ENCODE data around the gene GTF3C2.

GTF3C2 gene

GRCh38 chr2:27356382-27357181 is at the start of gene GTF3C2:
GTF3C2 (minus strand) TSS chr2:27356764; CDS start chr2:27343554, 13,210 bp downstream.
- DNase-seq (ENCODE audit: low spot score) = peak; percentile 97

GRCh38 chr2:27400348-27401135 is 44.0 kb upstream of the GTF3C2 start:
- DNase-seq (ENCODE audit: low spot score) = no peak

GRCh38 chr2:27398962-27399361 is 42.4 kb upstream of the GTF3C2 start:
- DNase-seq (ENCODE audit: low spot score) = no peak

DNA sequence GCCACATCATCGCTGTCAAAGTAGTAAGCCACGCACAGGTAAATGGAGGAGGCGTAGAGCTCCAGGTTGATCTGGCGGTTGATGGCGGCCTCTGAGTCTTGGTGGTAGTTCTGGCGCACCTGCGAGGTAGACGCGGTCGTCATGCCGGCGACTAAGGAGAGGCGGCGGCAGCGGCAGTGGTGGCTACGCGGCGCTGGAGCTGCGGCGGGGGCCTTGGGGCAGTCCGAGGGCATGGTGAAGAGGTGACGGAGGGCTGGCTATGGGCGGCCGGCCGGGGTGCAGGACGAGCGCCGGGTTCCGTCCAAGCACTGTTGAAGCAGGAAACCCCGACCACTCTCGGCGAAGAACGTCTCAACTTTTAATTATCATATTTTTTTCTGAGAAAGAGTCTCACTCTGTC is 36.7 kb upstream of the GTF3C2 start:
- DNase-seq (ENCODE audit: low spot score) = no peak

GRCh38 chr2:27390822-27391679 is 34.5 kb upstream of the GTF3C2 start:
- DNase-seq (ENCODE audit: low spot score) = no peak

DNA sequence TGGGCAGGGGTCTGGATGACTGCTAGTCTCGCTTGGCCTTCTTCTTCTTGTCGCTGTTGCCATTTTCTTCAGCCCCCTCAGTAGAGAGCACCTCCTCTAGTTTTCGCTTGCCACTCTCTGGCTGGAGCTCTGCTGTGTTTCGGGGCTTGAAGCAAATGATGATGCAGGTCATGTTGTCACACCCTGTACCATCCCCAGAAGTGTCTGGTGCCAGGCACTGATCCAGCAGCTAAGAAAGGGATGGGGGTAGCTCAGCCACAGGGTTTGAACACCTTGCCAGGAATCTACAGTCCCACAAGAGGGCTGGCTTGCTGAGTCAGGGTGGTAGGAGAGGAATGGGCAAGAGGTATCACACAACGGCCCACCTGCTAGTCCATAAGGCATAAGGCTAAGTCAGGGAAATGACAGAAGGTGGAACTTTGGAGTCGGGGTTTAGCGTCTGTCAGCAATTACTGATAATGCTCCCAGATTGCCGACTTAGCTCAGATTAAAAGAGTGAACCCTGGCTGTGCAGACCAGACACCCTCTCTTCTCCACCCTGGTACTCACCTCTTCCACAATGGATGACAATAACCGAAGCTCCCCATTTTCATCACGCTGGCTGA is 25.1 kb upstream of the GTF3C2 start:
- DNase-seq (ENCODE audit: low spot score) = peak; percentile 47

DNA sequence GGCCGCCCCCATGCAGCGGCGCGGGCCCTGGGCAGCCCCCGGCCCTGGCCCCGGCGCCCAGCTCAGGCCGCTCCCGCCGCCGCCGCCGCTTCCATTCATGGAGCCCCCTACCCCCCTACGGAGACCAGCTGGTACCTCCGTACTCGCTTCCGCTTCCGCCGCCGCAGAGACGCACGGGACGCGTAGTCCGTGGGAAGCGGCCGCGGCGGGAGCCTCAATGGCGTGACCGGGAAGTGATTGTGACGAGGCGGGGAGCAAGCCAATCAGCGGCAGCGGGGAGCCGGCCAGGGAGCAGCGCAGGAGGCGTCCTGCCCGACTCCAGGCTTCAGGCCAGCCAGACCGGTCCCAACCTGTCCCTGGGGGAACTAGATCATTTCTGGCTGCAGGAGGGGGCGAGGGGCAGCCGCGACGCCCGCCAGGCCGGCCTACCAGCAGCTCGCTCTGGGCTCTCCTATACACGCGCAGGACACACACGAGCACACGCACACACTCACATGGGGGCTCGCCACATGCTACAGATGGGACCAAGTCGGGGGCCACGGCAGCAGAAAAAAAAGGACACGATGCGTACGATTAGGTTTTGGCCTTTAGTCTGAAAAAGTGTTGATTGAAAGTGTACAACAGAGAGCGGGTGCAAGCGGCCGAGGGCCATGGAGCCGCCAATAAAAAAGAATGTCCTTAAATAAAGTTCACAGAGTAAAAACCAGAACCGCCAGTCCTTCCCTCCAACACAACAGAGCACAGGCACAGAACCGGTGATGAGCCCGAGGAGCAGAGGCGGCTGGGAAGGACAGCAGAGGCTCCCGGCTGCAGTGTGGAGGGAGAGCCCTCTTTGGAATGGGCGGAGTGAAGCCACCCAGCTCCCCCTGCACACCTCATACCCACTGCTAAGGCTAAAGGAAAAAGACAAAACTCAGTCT is 24.3 kb upstream of the GTF3C2 start, which contains the start of gene ZNF513:
Gene ZNF513 (minus strand): TSS at position 109 of the 920 bp plus-strand sequence. CDS start 208 bp downstream, outside the sequence.
- peak; percentile 98 for DNase-seq (ENCODE audit: low spot score)

DNA sequence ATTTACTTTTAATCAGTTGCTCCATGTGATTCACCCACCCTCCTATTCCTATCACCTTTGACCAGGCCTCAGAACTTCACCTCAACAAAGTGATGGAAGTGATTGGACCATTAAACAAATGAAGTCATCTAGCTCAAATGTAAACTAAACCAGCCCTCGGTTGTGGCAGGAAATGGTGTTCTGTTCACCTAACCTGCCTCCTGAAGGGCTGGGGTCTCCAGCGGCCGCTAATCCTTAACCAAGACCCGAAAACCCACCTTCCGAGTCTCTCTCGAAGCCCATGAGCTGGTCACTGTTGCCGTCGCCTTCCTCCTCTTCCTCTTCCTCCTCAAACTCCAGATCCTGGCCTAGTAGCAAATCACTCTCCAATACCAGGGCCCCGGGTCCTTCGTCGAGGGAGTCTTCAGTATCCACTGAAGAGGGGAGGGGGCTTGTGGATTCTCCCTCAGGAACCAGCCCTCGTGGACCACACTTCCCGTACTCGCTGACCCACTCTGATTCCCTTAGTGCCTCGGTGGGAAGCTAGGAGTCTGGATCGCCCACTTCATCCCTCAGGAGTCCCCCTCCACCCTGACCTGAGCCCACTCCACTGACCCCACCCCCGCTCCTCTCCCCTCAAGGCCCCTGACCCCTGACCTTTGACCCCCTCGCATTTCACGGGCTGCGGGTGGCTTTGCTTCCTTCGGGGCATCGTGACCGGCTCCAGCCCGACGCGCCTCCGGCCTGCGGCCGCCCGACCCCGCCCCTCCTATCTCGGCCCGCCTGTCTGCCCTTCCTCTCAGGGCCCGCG is 23.5 kb upstream of the GTF3C2 start:
- DNase-seq (ENCODE audit: low spot score) = no peak

- no peak for DNase-seq (ENCODE audit: low spot score)
These were observed 22.8 kb upstream of the GTF3C2 start for GRCh38 chr2:27379383-27379835.

GRCh38 chr2:27378809-27379290 is 22.3 kb upstream of the GTF3C2 start:
- no peak for DNase-seq (ENCODE audit: low spot score)

- DNase-seq (ENCODE audit: low spot score) = no peak
These were observed 21.7 kb upstream of the GTF3C2 start for GRCh38 chr2:27378096-27378808.

- no peak for DNase-seq (ENCODE audit: low spot score)
These were observed 21.1 kb upstream of the GTF3C2 start for GRCh38 chr2:27377618-27378095.

- DNase-seq (ENCODE audit: low spot score) = no peak
These were observed 20.5 kb upstream of the GTF3C2 start for GRCh38 chr2:27376866-27377617.

DNA sequence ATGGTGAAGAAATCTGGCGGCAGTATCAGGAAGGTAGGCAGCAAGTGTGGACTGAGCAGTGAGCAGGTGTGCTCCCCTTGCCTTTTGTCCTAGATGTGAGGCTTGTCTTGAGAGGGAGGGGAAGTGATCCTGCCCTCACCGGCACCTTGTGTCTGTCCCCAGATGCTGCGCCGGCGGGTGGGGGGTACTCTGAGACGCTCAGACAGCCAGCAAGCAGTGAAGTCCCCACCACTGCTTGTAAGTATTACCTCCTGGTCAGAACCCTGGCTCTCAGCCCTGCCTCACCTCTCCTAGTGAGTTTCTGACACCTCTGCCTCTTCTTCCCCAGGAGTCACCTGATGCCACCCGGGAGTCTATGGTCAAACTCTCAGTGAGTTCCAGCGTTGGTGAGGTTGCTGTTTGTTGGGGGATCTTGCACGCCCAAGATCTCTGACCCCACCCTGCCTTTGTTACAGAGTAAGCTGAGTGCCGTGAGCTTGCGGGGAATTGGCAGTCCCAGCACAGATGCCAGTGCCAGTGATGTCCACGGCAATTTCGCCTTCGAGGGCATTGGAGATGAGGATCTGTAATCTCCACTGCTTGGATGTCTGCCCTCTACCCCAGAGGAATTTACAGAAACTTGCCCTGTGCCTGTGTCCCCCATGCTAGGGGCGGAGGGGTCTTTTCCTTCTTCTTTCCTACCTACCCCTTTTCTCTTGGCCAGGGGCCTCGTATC is 19.7 kb upstream of the GTF3C2 start:
- DNase-seq (ENCODE audit: low spot score) = no peak

- DNase-seq (ENCODE audit: low spot score) = no peak
These were observed 19.0 kb upstream of the GTF3C2 start for GRCh38 chr2:27375513-27376099.

DNA sequence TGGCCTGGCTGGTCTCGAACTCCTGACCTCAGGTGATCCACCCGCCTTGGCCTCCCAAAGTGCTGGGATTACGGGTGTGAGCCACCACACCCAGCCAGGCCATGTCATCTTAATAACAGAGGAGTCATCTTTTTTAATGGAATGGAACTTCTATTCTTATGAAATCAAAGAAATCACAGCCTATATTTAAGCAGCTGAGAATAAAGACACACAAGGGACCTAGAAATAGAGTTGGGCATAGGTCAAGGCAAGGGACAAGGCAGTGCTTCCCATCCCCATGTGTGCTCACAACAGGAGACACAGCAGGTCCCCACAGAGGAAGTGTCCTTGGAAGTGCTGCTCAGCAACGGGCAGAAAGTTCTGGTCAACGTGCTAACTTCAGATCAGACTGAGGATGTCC is 17.0 kb upstream of the GTF3C2 start:
- DNase-seq (ENCODE audit: low spot score) = no peak

- DNase-seq (ENCODE audit: low spot score) = no peak
These were observed 16.4 kb upstream of the GTF3C2 start for GRCh38 chr2:27372937-27373336.

All from left forelimb (tissue), 1 donor.